ENCODE results near the gene DNAJC17.

DNAJC17 gene

DNA sequence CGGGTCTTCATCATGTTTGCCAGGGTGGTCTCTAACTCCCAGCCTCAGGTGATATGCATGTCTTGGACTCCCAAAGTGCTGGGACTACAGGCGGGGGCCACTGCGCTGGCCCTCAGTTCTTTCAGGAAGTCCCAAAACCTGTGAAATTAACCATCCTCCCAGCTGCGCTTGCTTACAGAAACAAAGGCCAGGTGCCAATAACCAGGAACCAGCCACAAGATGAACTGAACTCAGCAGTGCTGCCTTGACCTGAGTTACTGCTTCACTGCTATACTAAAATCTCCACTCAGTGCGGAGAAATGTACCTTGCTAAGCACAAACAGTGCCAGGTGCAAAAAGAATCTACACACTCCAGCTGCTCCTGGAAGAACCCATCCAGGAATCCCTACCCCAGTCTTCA lies 47.3 kb downstream of the DNAJC17 start:
- Histone ChIP-seq H3K36me3 (ENCODE audit: insufficient read depth, low read depth, low read length) (no peaks in the 10 kb centered on the region), H3K9me3 (ENCODE audit: insufficient read depth, low read depth, low read length) (no peaks in the 10 kb centered on the region), H3K4me1 (ENCODE audit: insufficient read depth, low read length) (peaks cover 2% of the 10 kb centered on the region; the same call in 1 of the 2 replicates), H3K27ac (ENCODE audit: low read length) (no peak overlapping the region), H3K9ac (ENCODE audit: low read depth, low read length) (no peak overlapping the region), H3K4me3 (ENCODE audit: low read length) (no peak overlapping the region), H3K27me3 (ENCODE audit: insufficient read depth, low read length) (peaks cover 23% of the 10 kb centered on the region)

DNA sequence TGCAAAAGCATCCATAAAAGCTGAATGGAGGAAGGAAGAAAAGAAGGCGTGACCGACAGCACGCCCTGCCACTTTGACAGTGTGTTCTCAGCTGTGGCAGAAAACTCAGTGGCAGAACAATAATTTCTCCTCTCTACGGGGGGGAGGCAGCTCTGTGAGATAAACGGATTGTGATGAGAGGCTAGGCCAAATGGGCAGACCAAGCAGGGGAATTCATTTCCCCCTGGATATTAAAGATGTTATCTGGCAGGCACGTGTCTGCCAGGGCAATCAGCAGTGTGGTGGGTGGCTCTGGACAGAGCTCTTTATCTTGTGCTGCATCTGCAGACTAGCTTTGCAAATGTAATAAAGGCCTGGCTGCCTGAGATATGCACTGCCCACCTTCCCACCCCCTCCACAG lies 50.3 kb downstream of the DNAJC17 start:
- H3K4me1 ChIP-seq (ENCODE audit: insufficient read depth, low read length) = no peaks in the 10 kb centered on the region; the same call in 1 of the 2 replicates

DNA sequence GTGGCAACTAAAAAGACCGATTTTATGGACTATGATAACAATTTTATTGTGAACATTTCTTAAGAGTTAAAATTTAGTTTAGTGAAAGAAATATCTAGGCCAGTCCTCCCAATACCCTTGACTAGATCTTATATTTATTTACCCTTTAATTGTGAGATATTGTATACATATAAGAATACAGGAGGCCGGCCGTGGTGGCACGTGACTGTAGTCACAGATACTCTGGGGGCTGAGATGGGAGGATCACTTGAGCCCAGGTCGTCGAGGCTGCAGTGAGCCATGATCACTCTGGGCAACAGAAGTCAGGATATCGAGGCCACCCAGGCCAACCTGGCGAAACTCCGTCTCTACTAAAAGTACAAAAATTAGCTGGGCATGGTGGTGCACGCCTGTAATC lies 51.5 kb downstream of the DNAJC17 start:
- Histone ChIP-seq H3K27me3 (ENCODE audit: insufficient read depth, low read length) (no peaks in the 10 kb centered on the region), H3K4me3 (ENCODE audit: low read length) (peak overlapping the region; percentile 86; the same call in 1 of the 2 replicates), H3K36me3 (ENCODE audit: insufficient read depth, low read depth, low read length) (peaks cover 9% of the 10 kb centered on the region; the same call in 1 of the 2 replicates), H3K27ac (ENCODE audit: low read length) (peak overlapping the region; percentile 73), H3K4me1 (ENCODE audit: insufficient read depth, low read length) (no peaks in the 10 kb centered on the region; the same call in 1 of the 2 replicates), H3K9me3 (ENCODE audit: insufficient read depth, low read depth, low read length) (no peaks in the 10 kb centered on the region), H3K9ac (ENCODE audit: low read depth, low read length) (peak overlapping the region; percentile 97; the same call in 1 of the 2 replicates)

More for the DNA sequence above, 50.3 kb downstream of the DNAJC17 start:
- H3K27ac ChIP-seq (ENCODE audit: low read length) = no peak overlapping the region
- no peak overlapping the region for H3K4me3 ChIP-seq (ENCODE audit: low read length)
- no peaks in the 10 kb centered on the region for H3K36me3 ChIP-seq (ENCODE audit: insufficient read depth, low read depth, low read length)
- H3K9ac ChIP-seq (ENCODE audit: low read depth, low read length) = no peak overlapping the region
- no peaks in the 10 kb centered on the region for H3K9me3 ChIP-seq (ENCODE audit: insufficient read depth, low read depth, low read length)
- no peaks in the 10 kb centered on the region for H3K27me3 ChIP-seq (ENCODE audit: insufficient read depth, low read length)

DNA sequence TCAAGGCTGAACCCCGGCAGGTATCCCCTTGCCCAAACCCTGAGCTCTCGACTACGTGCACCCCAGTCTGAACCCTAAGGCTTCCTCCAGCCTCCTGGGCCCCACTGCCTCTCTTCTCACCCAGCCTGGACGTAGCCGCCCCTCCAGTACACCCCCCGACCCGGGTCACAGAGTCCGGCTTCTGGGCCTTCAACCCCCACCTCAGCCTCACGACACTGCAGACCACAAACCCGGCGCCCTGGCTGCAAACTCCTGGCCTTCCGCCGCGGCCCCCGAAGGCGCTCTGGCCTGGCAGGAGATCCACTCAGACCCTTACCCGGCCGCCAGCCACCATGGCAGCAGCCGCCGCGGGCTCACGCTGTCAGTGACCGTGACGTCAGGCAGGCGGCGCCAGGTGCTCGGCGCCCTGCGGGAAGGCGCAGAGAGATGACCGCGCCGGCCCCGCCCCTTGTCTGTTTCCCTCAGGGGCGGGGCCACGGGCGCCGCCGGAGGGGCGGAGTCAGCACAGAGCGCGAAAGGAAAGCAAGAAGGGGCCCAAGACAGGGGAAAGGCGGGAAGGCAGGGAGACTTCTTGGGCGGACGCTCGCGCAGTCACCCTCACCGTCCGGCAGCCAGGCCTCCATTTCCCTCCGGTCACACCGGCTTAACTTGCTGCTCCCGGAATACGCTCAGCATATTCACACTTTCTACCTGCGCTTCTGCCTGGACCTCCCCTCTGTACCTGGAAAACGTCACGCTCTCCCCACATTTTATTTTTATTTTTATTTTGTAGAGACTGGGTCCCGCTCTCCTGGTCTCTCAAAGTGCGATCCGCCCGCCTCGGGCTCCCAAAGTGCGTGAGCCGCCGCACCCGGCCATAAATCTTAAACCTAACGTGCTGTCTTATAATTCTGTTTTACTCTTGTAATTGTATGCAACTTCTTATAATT lies 52.1 kb downstream of the DNAJC17 start, which contains the start of gene RMDN3:
Gene RMDN3, minus strand, starts transcription at position 372 of the 929 bp plus-strand sequence. CDS start 471 bp downstream, outside the sequence.
- H3K36me3 ChIP-seq (ENCODE audit: insufficient read depth, low read depth, low read length) = peaks cover 14% of the 10 kb centered on the region; the same call in 1 of the 2 replicates
- no peaks in the 10 kb centered on the region; the same call in 1 of the 2 replicates for H3K4me1 ChIP-seq (ENCODE audit: insufficient read depth, low read length)
- H3K9me3 ChIP-seq (ENCODE audit: insufficient read depth, low read depth, low read length) = no peaks in the 10 kb centered on the region
- H3K27me3 ChIP-seq (ENCODE audit: insufficient read depth, low read length) = no peaks in the 10 kb centered on the region
- H3K27ac ChIP-seq (ENCODE audit: low read length) = peak within 1 kb of the TSS; percentile 73
- H3K9ac ChIP-seq (ENCODE audit: low read depth, low read length) = peak within 1 kb of the TSS; percentile 97
- peak within 1 kb of the TSS; percentile 86 for H3K4me3 ChIP-seq (ENCODE audit: low read length)

DNA sequence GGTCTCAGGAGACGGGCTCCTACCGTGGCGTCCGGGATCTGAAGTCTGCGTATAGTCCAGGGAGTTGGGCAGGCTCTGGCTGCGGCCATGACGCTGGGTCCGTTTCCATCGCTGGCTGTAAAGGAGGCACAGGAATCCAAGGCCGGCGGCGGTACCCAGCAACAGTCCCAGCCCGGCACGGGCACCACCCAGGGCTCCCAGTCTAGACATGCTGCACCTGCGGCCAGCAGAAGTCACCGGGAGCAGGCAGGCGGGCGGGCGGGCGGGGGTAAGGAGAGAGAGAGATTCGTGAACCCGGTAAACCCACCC lies 52.7 kb downstream of the DNAJC17 start:
- peak overlapping the region; percentile 97; the same call in 1 of the 2 replicates for H3K9ac ChIP-seq (ENCODE audit: low read depth, low read length)
- no peaks in the 10 kb centered on the region; the same call in 1 of the 2 replicates for H3K4me1 ChIP-seq (ENCODE audit: insufficient read depth, low read length)
- H3K36me3 ChIP-seq (ENCODE audit: insufficient read depth, low read depth, low read length) = peaks cover 14% of the 10 kb centered on the region; the same call in 1 of the 2 replicates
- H3K27me3 ChIP-seq (ENCODE audit: insufficient read depth, low read length) = no peaks in the 10 kb centered on the region
- peak overlapping the region; percentile 86 for H3K4me3 ChIP-seq (ENCODE audit: low read length)
- no peaks in the 10 kb centered on the region for H3K9me3 ChIP-seq (ENCODE audit: insufficient read depth, low read depth, low read length)
- no peak overlapping the region for H3K27ac ChIP-seq (ENCODE audit: low read length)

DNA sequence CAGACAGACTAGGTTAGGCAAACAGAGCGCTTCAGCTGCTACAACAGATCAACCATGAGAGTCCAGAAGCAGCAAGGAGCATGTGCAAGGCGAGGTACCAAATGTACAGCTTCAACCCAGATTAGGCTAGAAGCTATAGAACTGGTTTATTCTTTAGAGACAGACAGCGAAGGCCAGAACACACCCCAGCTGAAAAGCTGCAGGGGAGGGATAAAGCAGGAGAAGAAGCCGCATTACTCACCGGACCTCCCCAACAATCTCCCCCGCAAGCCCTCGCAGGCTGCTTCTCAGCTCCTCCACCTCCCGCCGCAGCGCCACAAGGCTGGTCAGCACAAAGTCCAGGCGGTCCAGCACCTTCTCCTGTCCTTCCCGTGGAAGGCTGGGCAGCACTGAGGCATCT lies 55.5 kb downstream of the DNAJC17 start:
- Histone ChIP-seq H3K9ac (ENCODE audit: low read depth, low read length) (no peak overlapping the region), H3K9me3 (ENCODE audit: insufficient read depth, low read depth, low read length) (no peaks in the 10 kb centered on the region), H3K27me3 (ENCODE audit: insufficient read depth, low read length) (no peaks in the 10 kb centered on the region), H3K4me1 (ENCODE audit: insufficient read depth, low read length) (no peaks in the 10 kb centered on the region; the same call in 1 of the 2 replicates), H3K36me3 (ENCODE audit: insufficient read depth, low read depth, low read length) (peaks cover 14% of the 10 kb centered on the region; the same call in 1 of the 2 replicates), H3K4me3 (ENCODE audit: low read length) (no peak overlapping the region), H3K27ac (ENCODE audit: low read length) (no peak overlapping the region)

DNA sequence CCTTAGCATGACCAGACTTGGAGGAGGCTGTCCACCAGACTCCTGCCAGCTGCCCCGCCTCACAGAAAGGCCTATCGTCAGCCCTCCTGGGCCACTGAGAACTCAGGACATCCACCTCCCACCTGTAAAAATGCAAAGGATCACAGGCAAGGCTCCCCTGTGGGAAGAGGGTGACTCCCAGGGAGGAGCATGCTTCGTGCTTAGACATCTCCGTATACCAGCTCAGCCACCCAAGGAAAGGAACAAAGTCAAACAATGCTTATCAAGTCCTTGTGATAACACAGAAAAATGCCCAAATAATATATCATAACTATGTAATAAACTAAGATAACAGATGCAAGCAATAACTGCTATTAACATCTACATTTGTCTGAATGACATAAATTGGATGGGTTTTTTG lies 56.4 kb downstream of the DNAJC17 start:
- Histone ChIP-seq H3K27me3 (ENCODE audit: insufficient read depth, low read length) (no peaks in the 10 kb centered on the region), H3K9me3 (ENCODE audit: insufficient read depth, low read depth, low read length) (no peaks in the 10 kb centered on the region), H3K4me3 (ENCODE audit: low read length) (no peak overlapping the region), H3K9ac (ENCODE audit: low read depth, low read length) (no peak overlapping the region), H3K4me1 (ENCODE audit: insufficient read depth, low read length) (no peaks in the 10 kb centered on the region; the same call in 1 of the 2 replicates), H3K36me3 (ENCODE audit: insufficient read depth, low read depth, low read length) (peaks cover 14% of the 10 kb centered on the region; the same call in 1 of the 2 replicates), H3K27ac (ENCODE audit: low read length) (no peak overlapping the region)

DNA sequence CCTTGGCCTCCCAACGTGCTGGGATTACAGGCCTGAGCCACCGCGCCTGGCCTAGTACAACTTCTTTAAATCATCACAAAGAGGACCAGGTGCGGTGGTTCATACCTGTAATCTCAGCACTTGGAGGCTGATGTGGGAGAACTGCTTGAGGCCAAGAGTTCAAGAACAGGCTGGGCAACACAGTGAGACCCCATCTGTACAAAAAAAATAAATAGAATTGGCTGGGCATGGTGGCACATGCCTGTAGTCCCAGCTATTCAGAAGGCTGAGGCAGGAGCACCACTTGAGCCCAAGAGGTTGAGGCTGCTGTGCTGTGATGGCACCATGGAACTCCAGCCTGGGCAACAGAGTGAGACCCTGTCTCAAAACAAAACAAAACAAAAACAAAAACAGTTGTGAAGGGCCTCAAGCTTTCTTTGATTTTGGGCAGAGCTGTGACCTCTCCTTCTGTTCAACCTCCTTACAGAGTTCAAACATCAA lies 58.1 kb downstream of the DNAJC17 start:
- no peak overlapping the region for H3K4me3 ChIP-seq (ENCODE audit: low read length)
- peaks cover 20% of the 10 kb centered on the region; the same call in 1 of the 2 replicates for H3K36me3 ChIP-seq (ENCODE audit: insufficient read depth, low read depth, low read length)
- no peaks in the 10 kb centered on the region for H3K4me1 ChIP-seq (ENCODE audit: insufficient read depth, low read length)
- H3K27me3 ChIP-seq (ENCODE audit: insufficient read depth, low read length) = no peaks in the 10 kb centered on the region
- H3K9me3 ChIP-seq (ENCODE audit: insufficient read depth, low read depth, low read length) = no peaks in the 10 kb centered on the region
- H3K27ac ChIP-seq (ENCODE audit: low read length) = no peak overlapping the region
- no peak overlapping the region for H3K9ac ChIP-seq (ENCODE audit: low read depth, low read length)

DNA sequence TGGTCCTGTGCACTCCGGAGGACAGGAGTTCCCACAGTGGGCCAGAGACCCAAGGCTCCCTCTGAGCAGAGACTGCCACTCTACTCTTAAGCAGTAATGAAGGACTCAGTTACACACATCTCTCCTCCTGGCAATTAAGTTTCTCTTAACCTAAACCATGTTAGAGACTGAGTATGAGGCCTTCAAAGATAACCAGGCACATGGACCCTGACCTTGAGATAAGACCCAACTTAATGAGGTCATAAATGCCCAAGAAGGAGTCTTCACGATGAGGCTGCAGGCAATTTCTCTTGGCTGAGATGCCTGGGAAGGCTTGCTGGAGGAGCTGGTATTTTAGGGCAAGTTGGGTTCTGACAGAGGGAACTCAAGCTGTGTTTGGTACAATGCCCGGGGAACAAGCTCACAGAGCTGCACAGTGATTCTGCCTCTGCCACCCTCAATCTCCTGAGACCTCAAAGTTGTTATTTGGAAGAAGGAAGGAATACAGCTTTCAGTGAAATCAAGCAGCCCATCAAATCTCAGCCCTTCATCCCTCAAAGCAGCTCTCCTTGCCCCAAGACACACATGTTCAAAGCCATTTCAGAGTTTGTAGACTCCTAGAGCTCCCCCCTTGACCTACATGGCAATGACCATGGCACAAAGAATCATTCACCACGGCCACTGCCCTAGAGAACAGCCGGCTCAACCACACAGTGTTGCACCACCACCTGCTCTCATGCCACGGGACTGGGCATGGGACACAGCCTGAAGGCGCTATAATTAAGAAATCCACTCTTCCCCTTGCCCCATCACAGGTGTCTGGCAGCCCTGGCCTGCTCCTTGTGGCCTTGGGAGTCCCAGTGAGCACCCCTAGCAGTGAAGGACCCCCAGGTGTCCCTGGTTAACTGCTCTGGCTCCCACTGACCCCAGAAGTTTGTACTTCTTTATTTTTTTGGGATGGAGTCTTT lies 59.3 kb downstream of the DNAJC17 start:
- H3K27ac ChIP-seq (ENCODE audit: low read length) = no peak overlapping the region
- no peaks in the 10 kb centered on the region for H3K9me3 ChIP-seq (ENCODE audit: insufficient read depth, low read depth, low read length)
- H3K36me3 ChIP-seq (ENCODE audit: insufficient read depth, low read depth, low read length) = peaks cover 30% of the 10 kb centered on the region; the same call in 1 of the 2 replicates
- no peaks in the 10 kb centered on the region for H3K27me3 ChIP-seq (ENCODE audit: insufficient read depth, low read length)
- H3K9ac ChIP-seq (ENCODE audit: low read depth, low read length) = no peak overlapping the region
- no peaks in the 10 kb centered on the region for H3K4me1 ChIP-seq (ENCODE audit: insufficient read depth, low read length)
- H3K4me3 ChIP-seq (ENCODE audit: low read length) = no peak overlapping the region

DNA sequence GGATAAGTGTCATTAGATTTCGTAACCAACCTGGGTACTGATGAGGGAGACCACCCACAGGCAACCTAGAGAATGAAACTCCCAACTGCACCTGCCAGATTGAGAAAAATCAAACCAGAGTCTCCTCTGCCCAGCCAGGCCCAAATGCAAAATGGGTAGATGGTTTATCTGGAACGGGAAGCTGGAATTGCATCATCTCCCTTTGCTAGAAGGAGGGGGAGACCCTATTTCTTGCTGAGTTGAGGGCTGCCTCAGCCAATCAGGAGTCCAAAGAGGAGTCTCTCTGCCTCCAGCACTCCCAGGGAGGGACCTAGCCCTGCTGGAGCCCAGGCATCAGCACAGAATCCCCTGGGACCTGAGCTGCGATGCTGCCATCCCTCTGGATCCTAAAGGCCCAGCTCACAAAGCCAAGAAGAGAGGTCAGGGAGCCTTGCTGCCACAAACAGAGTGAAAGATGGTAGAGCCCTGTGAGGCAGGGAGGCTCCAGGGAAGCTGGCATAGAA lies 60.3 kb downstream of the DNAJC17 start:
- Histone ChIP-seq H3K4me1 (ENCODE audit: insufficient read depth, low read length) (no peaks in the 10 kb centered on the region), H3K9me3 (ENCODE audit: insufficient read depth, low read depth, low read length) (no peaks in the 10 kb centered on the region), H3K9ac (ENCODE audit: low read depth, low read length) (no peak overlapping the region), H3K4me3 (ENCODE audit: low read length) (no peak overlapping the region), H3K27me3 (ENCODE audit: insufficient read depth, low read length) (no peaks in the 10 kb centered on the region), H3K27ac (ENCODE audit: low read length) (no peak overlapping the region), H3K36me3 (ENCODE audit: insufficient read depth, low read depth, low read length) (peaks cover 34% of the 10 kb centered on the region; the same call in 1 of the 2 replicates)

DNA sequence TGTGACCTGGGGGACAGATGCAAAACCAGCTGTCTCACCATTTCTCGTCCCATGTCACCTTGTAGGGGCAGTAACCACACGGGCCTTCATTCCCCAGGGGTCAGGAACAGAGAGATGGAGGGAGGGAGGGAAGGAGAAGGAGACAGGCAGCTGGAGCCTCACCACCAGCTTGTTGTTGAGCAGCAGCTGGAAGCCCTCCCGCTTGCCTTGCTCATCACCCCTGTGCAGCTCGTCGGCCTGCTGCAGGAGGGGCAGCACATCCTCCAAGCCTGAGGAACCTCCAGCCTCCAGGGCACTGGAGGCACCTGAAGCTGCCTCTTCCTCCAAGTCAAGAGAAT lies 62.5 kb downstream of the DNAJC17 start:
- no peak overlapping the region for H3K9ac ChIP-seq (ENCODE audit: low read depth, low read length)
- H3K4me3 ChIP-seq (ENCODE audit: low read length) = no peak overlapping the region
- no peaks in the 10 kb centered on the region for H3K9me3 ChIP-seq (ENCODE audit: insufficient read depth, low read depth, low read length)
- H3K4me1 ChIP-seq (ENCODE audit: insufficient read depth, low read length) = peaks cover 12% of the 10 kb centered on the region; the same call in 1 of the 2 replicates
- no peaks in the 10 kb centered on the region for H3K27me3 ChIP-seq (ENCODE audit: insufficient read depth, low read length)
- H3K27ac ChIP-seq (ENCODE audit: low read length) = no peak overlapping the region
- H3K36me3 ChIP-seq (ENCODE audit: insufficient read depth, low read depth, low read length) = peaks cover 30% of the 10 kb centered on the region; the same call in 1 of the 2 replicates
